SU-DHL-6 (cell line): Measurements from ENCODE around the gene DDN.
A peak's percentile ranks its signal among the peaks of the same experiment; 100 is the strongest.

ENCODE experiments used
- H2AFZ ChIP-seq: fragments of 200-600 bp; sonication (generic); 2 replicates; pipeline ENCODE4 v1.6.1; 2014; ENCODE audit warnings: low read depth, mild to moderate bottlenecking, moderate library complexity, mixed read lengths, antibody characterized with exemption, low read length; ENCODE audit not compliant: severe bottlenecking
- H3F3A ChIP-seq: fragments of 200-600 bp; shearing (Covaris generic); 2 replicates; pipeline ENCODE4 v1.6.0; 2016; ENCODE audit warnings: antibody characterized with exemption, mild to moderate bottlenecking; ENCODE audit not compliant: insufficient read depth
- H3K27ac ChIP-seq: fragments of 200-600 bp; sonication (generic); 2 replicates; pipeline ENCODE4 v1.5.1; 2016; ENCODE audit warnings: low read depth, mild to moderate bottlenecking, low read length, moderate library complexity, mixed read lengths
- H3K27me3 ChIP-seq: fragments of 200-600 bp; sonication (generic), shearing (Covaris generic); 2 replicates; pipeline ENCODE4 v1.6.0; 2014; ENCODE audit warnings: mild to moderate bottlenecking, low read length
- H3K36me3 ChIP-seq: fragments of 200-600 bp; sonication (generic); 2 replicates; pipeline ENCODE4 v1.6.1; 2014; ENCODE audit warnings: mild to moderate bottlenecking, low read length, mixed read lengths
- H3K4me2 ChIP-seq: fragments of 300-600, 200-600 bp; shearing (Covaris generic), sonication (generic); 2 replicates; pipeline ENCODE4 v1.6.0; 2014; ENCODE audit warnings: low read length, low read depth, mild to moderate bottlenecking; ENCODE audit not compliant: poor library complexity, severe bottlenecking
- H3K4me3 ChIP-seq: fragments of 200-600 bp; sonication (generic); 2 replicates; pipeline ENCODE4 v1.5.1; 2014; ENCODE audit warnings: antibody characterized with exemption, low read length, mild to moderate bottlenecking, mixed read lengths; ENCODE audit not compliant: insufficient read depth, poor library complexity, severe bottlenecking
- H3K79me2 ChIP-seq: fragments of 200-600 bp; sonication (generic); 2 replicates; pipeline ENCODE4 v1.6.1; 2014; ENCODE audit warnings: mild to moderate bottlenecking, low read length, moderate library complexity; ENCODE audit not compliant: insufficient read depth
- H3K9ac ChIP-seq: fragments of 200-600 bp; sonication (generic); 2 replicates; pipeline ENCODE4 v1.7.0; 2014; ENCODE audit warnings: mild to moderate bottlenecking, low read length
- H3K9me2 ChIP-seq: fragments of 200-600 bp; sonication (generic); replicated peaks from 2 replicates; pipeline ENCODE4 v1.6.1; 2014; ENCODE audit warnings: low read length; ENCODE audit not compliant: insufficient read depth
- H3K9me3 ChIP-seq: fragments of 200-600 bp; sonication (generic); 2 replicates; pipeline ENCODE4 v1.6.1; 2014; ENCODE audit warnings: low read length, mixed read lengths; ENCODE audit not compliant: insufficient read depth
- H4K20me1 ChIP-seq: fragments of 200-600 bp; sonication (generic); 2 replicates; pipeline ENCODE4 v1.6.1; 2014; ENCODE audit warnings: low read depth, mild to moderate bottlenecking, antibody characterized with exemption, low read length, moderate library complexity, mixed read lengths
- CTCF ChIP-seq: fragments of 200-600 bp; sonication (generic); IDR thresholded peaks from one replicate; pipeline ENCODE4 v1.5.1; 2017; ENCODE audit warnings: antibody characterized with exemption, mild to moderate bottlenecking, low read length, moderate library complexity; ENCODE audit not compliant: insufficient read depth, poor library complexity, severe bottlenecking
- EZH2phosphoT487 ChIP-seq: fragments of 200-600 bp; sonication (generic), shearing (Covaris generic); conservative IDR thresholded peaks from 2 replicates; pipeline ENCODE4 v1.6.1; 2018; ENCODE audit warnings: mild to moderate bottlenecking, antibody characterized with exemption, low read length, moderate library complexity, mixed read lengths

DDN gene

GRCh38 chr12:48956279-48957140 is 42.7 kb downstream of the DDN start:
- Histone ChIP-seq H3F3A (peaks cover 8% of the 10 kb centered on the region), H3K9me2 (no peaks in the 10 kb centered on the region), H3K36me3 (no peaks in the 10 kb centered on the region), H3K9ac (peak overlapping the region; percentile 77), H4K20me1 (no peaks in the 10 kb centered on the region), H3K79me2 (peaks cover 47% of the 10 kb centered on the region), H2AFZ (peak overlapping the region; percentile 78), H3K4me2 (peak overlapping the region; percentile 84), H3K27me3 (no peaks in the 10 kb centered on the region), H3K4me3 (peak overlapping the region; percentile 81), H3K27ac (peak overlapping the region; percentile 46; the same call in 1 of the 2 replicates), H3K9me3 (no peaks in the 10 kb centered on the region)
- TF ChIP-seq CTCF: no peak
- no peak for TF ChIP-seq EZH2phosphoT487

- no peak overlapping the region for H3K4me3 ChIP-seq
- H4K20me1 ChIP-seq: no peaks in the 10 kb centered on the region
- H3K4me2 ChIP-seq: peak overlapping the region; percentile 84
- H3K9me3 ChIP-seq: no peaks in the 10 kb centered on the region
- peaks cover 55% of the 10 kb centered on the region for H3K79me2 ChIP-seq
- H3K36me3 ChIP-seq: no peaks in the 10 kb centered on the region
- no peak for TF ChIP-seq EZH2phosphoT487
- TF ChIP-seq CTCF: no peak
- H3K27ac ChIP-seq: no peak overlapping the region
- no peaks in the 10 kb centered on the region for H3K9me2 ChIP-seq
- H3F3A ChIP-seq: peaks cover 8% of the 10 kb centered on the region
- H2AFZ ChIP-seq: no peak overlapping the region
- H3K9ac ChIP-seq: no peak overlapping the region
- no peaks in the 10 kb centered on the region for H3K27me3 ChIP-seq
These were observed 44.2 kb downstream of the DDN start for GRCh38 chr12:48954841-48955501.

GRCh38 chr12:48954061-48954460 is 45.1 kb downstream of the DDN start:
- no peak overlapping the region for H3K4me3 ChIP-seq
- no peak overlapping the region for H3K4me2 ChIP-seq
- no peaks in the 10 kb centered on the region for H3K27me3 ChIP-seq
- H2AFZ ChIP-seq: no peak overlapping the region
- H3K27ac ChIP-seq: no peak overlapping the region
- no peaks in the 10 kb centered on the region for H3K9me2 ChIP-seq
- H3F3A ChIP-seq: peaks cover 8% of the 10 kb centered on the region
- H3K9me3 ChIP-seq: no peaks in the 10 kb centered on the region
- no peak for TF ChIP-seq CTCF
- no peak for TF ChIP-seq EZH2phosphoT487
- peaks cover 60% of the 10 kb centered on the region for H3K79me2 ChIP-seq
- H3K36me3 ChIP-seq: no peaks in the 10 kb centered on the region
- no peaks in the 10 kb centered on the region for H4K20me1 ChIP-seq
- H3K9ac ChIP-seq: no peak overlapping the region
